ELR (cell line): Measurements from ENCODE around the gene NRP1.
"Not testable (repeated sequence)": the region's sequence is repeated elsewhere in the genome, so short reads cannot be mapped to it uniquely, and the experiment has no call there.

Source experiments
- DNase-seq: peaks from one replicate; pipeline ENCODE4 v3.0.0-alpha.2; 2015; ENCODE audit warnings: low read depth

Gene NRP1

GRCh38 chr10:33237736-33238624, 96.5 kb downstream of the NRP1 start:
- peak; percentile 99 for DNase-seq

- DNase-seq: no peak
Measured at GRCh38 chr10:33236916-33237315, 97.6 kb downstream of the NRP1 start.

- DNase-seq: no peak
Measured at GRCh38 chr10:33235951-33236350, 98.5 kb downstream of the NRP1 start.

- no peak for DNase-seq
Measured at GRCh38 chr10:33235251-33235884, 99.1 kb downstream of the NRP1 start.

- no peak for DNase-seq
Measured at GRCh38 chr10:33234831-33235237, 99.6 kb downstream of the NRP1 start.

GRCh38 chr10:33233635-33234034, 100.8 kb downstream of the NRP1 start:
- DNase-seq: no peak

GRCh38 chr10:33233221-33233620, 101.2 kb downstream of the NRP1 start:
- DNase-seq: no peak

- no peak for DNase-seq
Measured at GRCh38 chr10:33231621-33232350, 102.7 kb downstream of the NRP1 start.

GRCh38 chr10:33229949-33230267, 104.6 kb downstream of the NRP1 start:
- DNase-seq: no peak

- DNase-seq: no peak
Measured at GRCh38 chr10:33229252-33229948, 105.1 kb downstream of the NRP1 start.

- no peak for DNase-seq
Measured at GRCh38 chr10:33228426-33228825, 106.0 kb downstream of the NRP1 start.

GRCh38 chr10:33227489-33227888, 107.0 kb downstream of the NRP1 start:
- peak; percentile 41 for DNase-seq

GRCh38 chr10:33224251-33224965, 110.1 kb downstream of the NRP1 start:
- no peak for DNase-seq

GRCh38 chr10:33223326-33224000, 111.0 kb downstream of the NRP1 start:
- DNase-seq: no peak

GRCh38 chr10:33222304-33222703, 112.2 kb downstream of the NRP1 start:
- not testable (repeated sequence) for DNase-seq

- peak; percentile 62 for DNase-seq
Measured at GRCh38 chr10:33217854-33218253, 116.6 kb downstream of the NRP1 start.

- peak; percentile 72 for DNase-seq
Measured at GRCh38 chr10:33216661-33217427, 117.6 kb downstream of the NRP1 start.

GRCh38 chr10:33215635-33216034, 118.8 kb downstream of the NRP1 start:
- no peak for DNase-seq

- peak; percentile 37 for DNase-seq
Measured at GRCh38 chr10:33215154-33215553, 119.3 kb downstream of the NRP1 start.

GRCh38 chr10:33214174-33214573, 120.3 kb downstream of the NRP1 start:
- DNase-seq: peak; percentile 40
